ENCODE results near the gene OLFM2.

GRCh38 chr19:9969688-9969975, 33.3 kb upstream of the OLFM2 start:
- TF ChIP-seq CTCF (conservative IDR thresholded peaks at IDR 0.05 in 1 of 2, IDR thresholded peaks at IDR 0.05 in 1 of 2; ENCODE audit: low read depth in 1 of 2, low read length in 2 of 2) (no peak), EZH2 (IDR thresholded peaks at IDR 0.05; ENCODE audit: low read length, missing control alignments) (no peak)
